A673 (cell line): ENCODE measurements around the gene PRAMEF20.
"Not testable (repeated sequence)": the region's sequence is repeated elsewhere in the genome, so short reads cannot be mapped to it uniquely, and the experiment has no call there.

Experiments
- EZH2 ChIP-seq: fragments of 200-600 bp; sonication (generic); IDR thresholded peaks from 2 replicates; pipeline ENCODE4 v1.6.1; 2017; ENCODE audit warnings: borderline replicate concordance, low read depth, mild to moderate bottlenecking, mixed read lengths, antibody characterized with exemption, low read length; ENCODE audit not compliant: poor library complexity, severe bottlenecking
- TF ChIP-seq, protein P1 (sequence below): fragments of 300-800, 200-600 bp; sonication (generic); conservative IDR thresholded peaks from 2 replicates; pipeline ENCODE4 v1.5.1; 2017; ENCODE audit warnings: low read depth, mild to moderate bottlenecking, antibody characterized with exemption, low read length, moderate library complexity, mixed read lengths

DNA sequence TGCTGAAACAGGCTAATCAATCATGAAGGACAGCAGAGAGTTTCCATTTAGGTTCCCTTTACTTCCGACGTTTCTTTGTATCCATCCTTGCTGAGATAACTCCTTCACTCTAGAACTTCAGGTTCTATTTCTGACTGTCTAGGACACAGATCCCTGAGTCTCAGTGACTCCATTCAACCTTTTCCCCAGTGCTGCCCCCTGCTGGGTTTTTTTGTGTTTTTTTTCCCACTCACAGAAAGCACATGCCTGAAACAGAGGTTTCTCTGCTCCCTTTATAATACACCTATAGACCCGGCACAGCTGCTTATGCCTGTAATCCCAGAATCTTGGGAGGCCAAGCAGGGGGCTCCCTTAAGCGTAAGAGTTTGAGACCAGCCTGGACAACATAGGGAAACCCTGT, 41.7 kb upstream of the PRAMEF20 start:
- TF ChIP-seq EZH2 = not testable (repeated sequence)
- TF ChIP-seq, protein P1, sequence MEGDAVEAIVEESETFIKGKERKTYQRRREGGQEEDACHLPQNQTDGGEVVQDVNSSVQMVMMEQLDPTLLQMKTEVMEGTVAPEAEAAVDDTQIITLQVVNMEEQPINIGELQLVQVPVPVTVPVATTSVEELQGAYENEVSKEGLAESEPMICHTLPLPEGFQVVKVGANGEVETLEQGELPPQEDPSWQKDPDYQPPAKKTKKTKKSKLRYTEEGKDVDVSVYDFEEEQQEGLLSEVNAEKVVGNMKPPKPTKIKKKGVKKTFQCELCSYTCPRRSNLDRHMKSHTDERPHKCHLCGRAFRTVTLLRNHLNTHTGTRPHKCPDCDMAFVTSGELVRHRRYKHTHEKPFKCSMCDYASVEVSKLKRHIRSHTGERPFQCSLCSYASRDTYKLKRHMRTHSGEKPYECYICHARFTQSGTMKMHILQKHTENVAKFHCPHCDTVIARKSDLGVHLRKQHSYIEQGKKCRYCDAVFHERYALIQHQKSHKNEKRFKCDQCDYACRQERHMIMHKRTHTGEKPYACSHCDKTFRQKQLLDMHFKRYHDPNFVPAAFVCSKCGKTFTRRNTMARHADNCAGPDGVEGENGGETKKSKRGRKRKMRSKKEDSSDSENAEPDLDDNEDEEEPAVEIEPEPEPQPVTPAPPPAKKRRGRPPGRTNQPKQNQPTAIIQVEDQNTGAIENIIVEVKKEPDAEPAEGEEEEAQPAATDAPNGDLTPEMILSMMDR = peak; percentile 29; the same call in 1 of the 2 replicates
